GM18505 (cell line): Measurements from ENCODE around the gene STK32B.
"Not testable (repeated sequence)": the region's sequence is repeated elsewhere in the genome, so short reads cannot be mapped to it uniquely, and the experiment has no call there.

Source experiments
- ATAC-seq: cut with Tn5 transposase; IDR thresholded peaks from one replicate; pipeline ENCODE4 v1.9.1; 2021; ENCODE audit not compliant: unreplicated experiment
- POLR2A ChIP-seq: IDR thresholded peaks from 4 replicates; pipeline ENCODE4 v1.6.1; 2011; ENCODE audit warnings: borderline replicate concordance; ENCODE audit not compliant: insufficient read depth, insufficient read length; ENCODE audit errors: extremely low read depth

The STK32B gene

DNA sequence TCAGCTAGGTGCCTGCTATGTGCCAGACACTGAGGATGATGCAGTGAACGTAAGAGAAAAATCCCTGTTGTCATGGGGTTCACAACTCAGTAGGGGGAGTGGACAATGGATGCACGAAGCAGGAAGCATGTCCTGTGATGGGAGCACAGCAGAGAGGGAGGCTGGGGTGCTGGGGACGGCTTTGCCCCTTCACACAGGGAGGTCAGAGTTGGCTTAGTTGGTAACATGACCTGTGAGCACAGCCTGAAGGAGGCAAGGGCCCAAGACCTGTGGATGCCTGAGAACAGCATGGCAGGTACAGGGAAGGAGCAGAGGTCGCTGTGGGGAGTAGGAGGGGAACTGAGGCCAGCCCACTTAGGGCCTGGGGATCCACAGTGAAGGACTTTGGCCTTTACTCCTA, 109.4 kb downstream of the STK32B start:
- TF ChIP-seq POLR2A: no peak
- ATAC-seq: no peak

DNA sequence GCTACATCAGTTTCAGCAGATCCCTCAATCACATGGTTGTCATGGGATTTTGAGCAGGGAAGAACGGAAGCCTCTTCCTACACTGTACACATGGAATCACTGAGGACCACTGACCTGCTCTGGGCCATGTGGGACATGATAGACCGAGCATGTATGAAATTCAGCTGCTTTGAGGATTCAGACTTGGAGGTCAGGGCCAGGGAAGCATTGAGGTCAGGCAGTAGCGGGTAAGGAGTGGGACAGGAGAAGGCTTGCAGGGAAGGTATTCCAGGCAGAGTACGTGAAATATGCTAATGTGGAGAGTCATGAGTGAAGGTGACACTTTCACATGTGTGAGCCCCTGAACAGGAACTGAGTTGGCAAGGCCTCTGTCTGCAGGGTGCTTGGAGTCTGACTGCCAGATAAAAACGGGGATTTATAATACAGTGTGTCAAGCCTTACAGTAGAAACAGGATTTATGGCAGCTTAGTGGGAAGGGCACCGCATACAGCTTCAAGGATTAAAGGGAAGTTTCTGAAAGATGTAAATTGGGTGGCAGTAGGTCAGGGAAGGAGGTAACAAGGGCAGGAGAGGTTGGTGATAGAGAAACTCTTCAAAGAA, 111.7 kb downstream of the STK32B start:
- ATAC-seq: no peak
- no peak for TF ChIP-seq POLR2A

DNA sequence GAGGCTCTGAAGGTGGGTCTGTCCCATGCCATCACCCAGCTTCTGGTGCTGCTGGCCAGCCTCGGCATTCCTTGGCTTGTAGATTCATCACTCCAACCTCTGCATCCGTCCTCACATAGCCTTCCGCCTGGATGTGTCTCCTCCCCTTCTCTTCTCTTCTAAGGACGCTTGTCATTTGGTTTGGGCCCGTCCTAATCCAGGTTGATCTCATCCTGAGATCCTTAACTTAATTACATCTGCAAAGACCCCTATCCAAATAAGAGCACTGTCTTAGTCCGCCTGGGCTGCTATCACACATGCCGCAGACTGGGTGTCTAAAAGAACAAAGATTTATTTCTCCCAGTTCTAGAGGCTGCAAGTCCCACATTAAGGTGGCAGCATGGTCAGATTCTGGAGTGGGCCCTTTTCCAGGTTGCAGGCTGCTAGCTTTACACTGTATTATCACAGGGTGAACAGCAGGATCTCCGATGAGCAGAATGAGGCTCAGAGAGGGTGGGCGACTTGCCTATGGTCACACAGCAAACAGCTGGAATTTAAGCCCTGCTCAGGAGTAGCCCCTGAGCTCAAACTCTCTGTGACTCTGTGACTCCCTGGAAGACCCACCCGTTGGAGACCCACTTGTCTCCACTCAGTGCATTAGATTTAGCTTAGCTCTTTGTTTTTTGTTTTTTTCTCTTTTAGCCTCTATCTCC, 113.1 kb downstream of the STK32B start:
- no peak for TF ChIP-seq POLR2A
- ATAC-seq: no peak

DNA sequence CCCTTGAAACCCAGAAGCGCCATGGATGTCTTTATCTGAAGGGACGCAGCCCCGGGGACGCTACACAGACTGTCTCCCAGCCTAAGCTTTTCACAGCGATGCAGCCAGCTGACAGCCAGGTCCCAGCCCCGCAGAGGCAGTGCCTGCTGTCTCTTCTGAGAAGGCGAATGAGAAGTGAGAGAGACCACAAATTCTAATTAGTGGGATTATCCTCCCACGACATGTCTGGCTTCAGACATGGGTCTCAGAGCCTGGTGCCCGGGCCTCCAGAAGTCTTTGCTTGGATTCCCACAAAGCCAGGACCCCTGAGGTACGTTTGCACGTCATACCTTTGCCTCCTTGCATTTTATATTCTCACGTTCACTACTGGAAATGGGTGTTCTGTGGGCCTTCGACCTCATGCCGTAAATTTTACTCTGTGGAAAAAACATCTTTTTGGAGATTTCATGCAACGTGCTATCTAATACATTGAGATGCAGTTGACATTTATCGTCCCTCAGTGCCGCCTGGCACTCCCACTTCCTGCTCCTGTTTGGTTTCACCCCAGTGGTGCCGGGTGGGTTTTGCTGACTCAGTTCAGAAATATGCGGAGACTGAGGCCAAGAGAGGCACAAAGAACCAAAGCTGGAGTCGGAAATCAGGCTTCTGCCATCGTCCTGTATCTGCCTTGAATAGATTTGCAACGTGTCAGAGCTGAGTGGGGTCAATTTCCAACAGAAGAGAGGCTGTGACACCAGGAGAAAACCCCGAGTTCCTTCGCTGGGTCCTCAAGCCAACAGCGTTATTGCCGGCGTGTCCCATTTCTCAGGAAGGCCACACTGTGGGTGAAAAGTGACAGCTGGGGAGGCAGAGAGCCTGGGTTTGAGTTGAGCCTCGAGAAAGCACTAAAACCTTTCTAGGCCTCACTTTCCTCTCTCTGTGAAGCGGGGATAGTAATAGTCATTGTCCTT, 114.4 kb downstream of the STK32B start:
- TF ChIP-seq POLR2A: no peak
- no peak for ATAC-seq

DNA sequence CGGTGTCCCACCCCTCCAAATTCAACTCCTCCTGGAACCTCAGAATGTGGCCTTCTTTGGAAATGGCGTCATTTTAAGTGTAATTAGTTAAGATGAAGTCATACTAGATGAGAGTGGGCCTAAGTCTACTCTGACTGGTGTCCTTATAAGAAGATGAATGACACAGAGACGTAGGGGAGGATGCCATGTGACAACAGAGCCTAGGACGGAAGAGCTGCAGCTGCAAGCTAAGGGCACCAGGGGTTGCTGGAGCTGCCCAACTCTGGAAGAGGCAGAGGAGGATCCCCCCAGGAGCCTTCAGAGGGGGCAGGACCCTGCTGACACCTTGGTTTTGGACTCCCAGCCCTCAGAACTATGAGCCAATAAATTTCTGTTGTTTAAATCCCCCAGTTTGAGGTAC, 115.1 kb downstream of the STK32B start:
- ATAC-seq: no peak
- no peak for TF ChIP-seq POLR2A

DNA sequence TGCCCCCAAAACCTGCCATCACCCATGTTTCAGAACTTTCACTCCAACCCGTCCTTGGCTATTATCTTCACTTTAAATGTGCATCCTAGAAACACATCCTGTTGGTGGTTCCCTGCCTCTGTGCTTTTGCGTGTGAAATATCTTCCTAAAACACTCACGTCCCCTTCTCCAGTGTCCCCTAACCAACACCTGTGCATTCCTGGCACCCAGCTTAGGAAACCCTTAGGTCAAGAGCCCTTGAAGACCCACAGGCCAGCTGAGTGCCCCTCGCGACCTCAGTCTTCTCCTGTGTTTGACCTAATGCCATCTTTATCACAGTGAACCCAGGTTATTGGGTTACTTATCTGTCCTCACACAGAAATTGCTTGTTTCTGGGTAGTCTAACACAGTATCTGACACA, 117.6 kb downstream of the STK32B start:
- TF ChIP-seq POLR2A: no peak
- no peak for ATAC-seq

DNA sequence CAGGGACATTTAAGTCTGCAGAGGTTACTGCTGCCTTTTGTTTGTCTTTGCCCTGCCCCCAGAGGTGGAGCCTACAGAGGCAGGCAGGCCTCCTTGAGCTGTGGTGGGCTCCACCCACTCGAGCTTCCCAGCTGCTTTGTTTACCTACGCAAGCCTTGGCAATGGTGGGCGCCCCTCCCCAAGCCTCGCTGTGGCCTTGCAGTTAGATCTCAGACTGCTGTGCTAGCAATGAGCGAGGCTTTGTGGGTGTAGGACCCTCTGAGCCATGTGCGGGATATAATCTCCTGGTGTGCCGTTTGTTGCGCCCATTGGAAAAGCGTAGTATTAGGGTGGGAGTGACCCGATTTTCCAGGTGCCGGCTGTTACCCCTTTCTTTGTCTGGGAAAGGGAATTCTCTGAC, 124.6 kb downstream of the STK32B start:
- ATAC-seq: not testable (repeated sequence)

DNA sequence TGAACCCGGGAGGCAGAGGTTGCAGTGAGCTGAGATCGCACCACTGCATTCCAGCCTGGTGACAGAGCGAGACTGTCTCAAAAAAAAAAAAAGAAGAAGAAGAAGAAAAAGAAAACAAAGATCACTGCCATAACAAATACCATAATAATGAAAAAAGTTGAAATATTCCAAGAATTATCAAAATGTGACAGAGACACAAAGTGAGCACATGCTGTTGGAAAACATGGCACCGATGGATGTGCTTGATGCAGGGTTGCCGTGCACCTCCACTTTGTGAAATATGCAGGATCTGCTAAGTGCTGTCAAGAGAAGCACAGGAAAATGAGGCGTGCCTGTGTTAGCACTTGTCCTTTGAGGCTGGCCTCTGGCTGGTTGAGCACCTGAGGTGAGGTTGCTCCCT, 133.3 kb downstream of the STK32B start:
- no peak for ATAC-seq

DNA sequence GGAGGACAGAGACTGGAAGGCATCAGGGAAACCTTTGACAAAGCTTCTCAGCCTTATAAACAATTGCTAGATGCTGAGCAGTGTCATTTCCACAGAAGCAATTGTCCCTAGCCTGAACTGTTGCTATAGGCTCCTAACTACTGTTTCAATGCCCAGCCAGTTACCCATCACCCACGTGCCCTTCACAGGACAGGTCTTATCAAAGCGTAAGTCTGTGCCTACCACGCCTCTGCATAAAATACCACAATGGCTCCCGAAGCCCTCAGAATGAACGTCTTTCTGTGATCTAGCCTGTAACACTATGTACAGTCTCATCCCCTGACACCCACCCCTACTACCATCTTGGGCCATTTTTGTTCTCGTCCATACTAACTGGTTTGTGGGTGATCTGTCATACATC, 134.3 kb downstream of the STK32B start:
- ATAC-seq: no peak
- TF ChIP-seq POLR2A: no peak

More for the DNA sequence above, 133.3 kb downstream of the STK32B start:
- TF ChIP-seq POLR2A: no peak

DNA sequence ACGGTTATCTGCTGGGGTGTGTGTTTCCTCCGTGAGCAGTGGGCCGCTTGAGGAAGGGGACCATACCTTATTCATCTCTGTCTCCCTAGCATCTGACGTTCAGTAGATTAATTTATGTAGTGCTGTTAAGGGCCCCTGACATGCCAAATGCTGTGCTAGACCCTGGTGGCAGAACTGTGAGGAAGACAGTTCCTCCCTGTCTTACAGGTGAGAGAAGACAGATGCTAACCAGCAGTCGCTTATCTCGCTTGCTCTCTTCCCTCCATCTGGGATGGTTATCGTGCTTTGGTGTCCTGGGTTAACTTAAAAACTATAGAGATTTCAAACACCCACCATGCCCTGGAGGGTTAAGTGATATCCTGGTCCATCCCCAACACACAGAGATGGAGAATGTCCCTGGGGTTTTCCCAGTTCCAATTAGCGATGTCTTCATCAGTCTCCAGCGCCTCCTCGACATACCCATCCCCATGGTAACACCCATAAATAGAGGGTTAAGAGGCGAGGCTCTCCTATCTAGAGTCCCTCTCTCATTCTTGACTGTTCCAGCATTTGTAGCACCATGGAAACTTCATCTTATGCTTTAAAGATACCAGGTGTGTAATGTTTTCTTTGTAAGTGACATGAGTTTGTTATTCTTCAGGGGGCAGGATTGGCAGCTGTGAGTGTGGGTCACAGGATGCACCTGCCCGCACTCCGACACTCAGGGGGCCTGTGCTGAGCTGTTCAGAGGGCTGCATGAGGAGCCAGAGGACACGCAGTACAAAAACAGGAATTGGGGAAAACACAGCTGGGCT, 135.2 kb downstream of the STK32B start:
- no peak for TF ChIP-seq POLR2A
- no peak for ATAC-seq

DNA sequence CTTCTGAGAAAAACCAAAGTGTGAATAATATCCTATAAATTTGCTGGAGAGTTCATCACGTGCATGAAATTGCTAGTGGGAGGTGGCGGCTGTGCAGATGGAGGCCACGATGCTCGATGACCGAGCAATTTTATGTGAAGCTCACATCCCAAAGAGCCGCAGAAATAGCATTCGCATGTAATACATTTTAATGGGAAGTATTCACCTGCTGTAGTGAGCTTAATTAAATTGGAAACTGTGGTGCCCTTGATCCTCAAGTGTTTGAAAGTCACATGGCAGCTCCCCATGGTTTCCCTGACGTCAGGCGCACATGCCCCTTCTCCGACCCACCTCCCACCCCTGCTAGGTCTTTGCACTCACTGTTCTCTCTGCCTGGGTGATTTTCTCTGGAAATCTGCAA, 136.8 kb downstream of the STK32B start:
- TF ChIP-seq POLR2A: no peak
- ATAC-seq: no peak

DNA sequence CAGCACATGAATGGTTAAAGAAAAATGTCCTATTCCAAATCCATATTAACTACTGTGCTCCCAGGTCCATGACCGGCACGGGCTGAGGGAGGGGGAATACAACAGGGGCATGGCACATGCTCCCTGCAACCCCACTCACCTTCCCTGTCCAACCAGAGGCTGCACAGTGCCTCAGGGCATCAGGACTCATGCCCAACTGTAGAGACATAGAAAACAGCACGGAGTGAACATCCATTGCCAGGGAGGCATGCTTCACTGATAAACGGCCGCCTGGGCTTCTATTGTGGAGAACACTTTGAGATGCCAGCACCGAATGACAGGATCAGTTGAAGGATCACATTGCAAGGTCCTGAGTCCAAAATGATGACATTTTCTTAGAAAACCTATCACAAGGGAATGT, 140.6 kb downstream of the STK32B start:
- TF ChIP-seq POLR2A: no peak
- ATAC-seq: no peak

DNA sequence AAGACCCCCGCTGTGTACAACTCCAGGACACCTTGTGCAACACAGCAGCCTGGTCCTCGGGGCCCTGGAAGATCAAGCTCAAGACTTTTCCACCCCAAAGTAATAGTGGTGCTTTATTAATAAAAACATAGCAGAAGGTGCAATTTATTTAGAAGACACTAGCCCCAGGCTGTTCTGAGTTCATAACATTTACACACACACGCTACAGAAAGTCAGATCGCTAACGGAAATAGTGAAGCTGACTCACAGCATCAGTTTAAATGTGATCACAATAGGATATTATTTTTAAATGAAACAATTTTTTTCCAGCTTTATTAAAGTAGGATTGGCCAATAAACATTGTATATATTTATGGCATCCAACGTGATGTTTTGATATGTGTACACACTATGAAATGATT, 141.0 kb downstream of the STK32B start:
- ATAC-seq: no peak
- TF ChIP-seq POLR2A: no peak

DNA sequence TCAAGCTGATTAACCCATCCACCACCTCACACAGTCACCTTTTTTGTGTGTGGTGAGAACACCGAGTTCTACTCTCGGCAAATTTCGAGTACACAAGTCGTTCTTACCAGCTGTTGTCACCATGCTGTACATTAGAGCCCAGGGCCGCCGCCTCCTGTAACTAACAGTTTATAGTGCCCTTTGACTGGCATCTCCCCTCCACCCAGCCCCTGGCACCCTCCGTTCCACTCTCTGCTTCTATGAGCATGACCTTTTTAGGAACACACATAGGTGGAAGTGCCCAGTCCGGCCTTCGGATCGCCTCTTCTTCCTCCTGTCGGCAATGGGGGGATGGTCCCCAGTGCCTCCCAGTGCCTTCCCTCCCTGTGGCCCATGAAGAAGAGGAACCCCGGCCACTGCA, 141.4 kb downstream of the STK32B start:
- no peak for ATAC-seq

More for the DNA sequence above, 141.4 kb downstream of the STK32B start:
- TF ChIP-seq POLR2A: no peak
